PC-9 (cell line): ENCODE measurements around the gene ARHGAP22. TPM values are rescaled to one million over a fixed set of nuclear protein-coding genes. Genes with fewer than 3 reads are reported as not detected.

ENCODE experiments used
- BruUV-seq: library from RNA; stranded (reverse); fragments of 400-500 nt; replicated peaks from 2 replicates; lab custom pipeline; 2021; lab: Mats Ljungman, UMichigan
- CTCF ChIA-PET: fragments of 300-600 bp; sonication (Branson Sonifier 250); formaldehyde crosslinking; loops from one replicate; lab custom pipeline; 2022; ENCODE audit warnings: antibody characterized with exemption; lab: Charles Lee
- POLR2A ChIA-PET: fragments of 300-600 bp; sonication (Branson Sonifier 250); formaldehyde crosslinking; loops from one replicate; lab custom pipeline; 2022; ENCODE audit warnings: antibody characterized with exemption; ENCODE audit not compliant: unreplicated experiment; lab: Charles Lee
- DNase-seq, 2 experiments: peaks; one replicate each; pipeline versions ENCODE4 v3.0.0 to v3.0.0-alpha.2; 2015 to 2022; ENCODE audit warnings: mixed read lengths in 1 of 2
- H2AFZ ChIP-seq: fragments of 200-600 bp; sonication (generic); 2 replicates; pipeline ENCODE4 v1.8.1; 2017; ENCODE audit warnings: antibody characterized with exemption
- H3F3A ChIP-seq: fragments of 200-600 bp; sonication (generic); 2 replicates; pipeline ENCODE4 v1.8.1; 2017; ENCODE audit warnings: antibody characterized with exemption, mild to moderate bottlenecking, low read depth; ENCODE audit not compliant: insufficient read depth
- H3K27ac ChIP-seq: fragments of 200-600 bp; sonication (generic); 2 replicates; pipeline ENCODE4 v1.6.1; 2016; ENCODE audit warnings: mixed run types
- H3K27me3 ChIP-seq: fragments of 200-600 bp; sonication (generic); 2 replicates; pipeline ENCODE4 v1.6.1; 2016; ENCODE audit warnings: low read depth, mixed run types; ENCODE audit not compliant: insufficient read depth
- H3K36me3 ChIP-seq: fragments of 200-600 bp; sonication (generic); 2 replicates; pipeline ENCODE4 v1.6.1; 2016; ENCODE audit warnings: low read depth, mixed run types
- H3K4me1 ChIP-seq: fragments of 200-600 bp; sonication (generic); replicated peaks from 2 replicates; pipeline ENCODE4 v1.6.1; 2016; ENCODE audit warnings: mixed run types; ENCODE audit not compliant: insufficient read depth
- H3K4me2 ChIP-seq: fragments of 200-600 bp; sonication (generic); 2 replicates; pipeline ENCODE4 v1.6.1; 2017; ENCODE audit warnings: mixed run types
- H3K4me3 ChIP-seq: fragments of 200-600 bp; sonication (generic); 2 replicates; pipeline ENCODE4 v1.6.1; 2016; ENCODE audit warnings: mixed run types
- H3K79me2 ChIP-seq: fragments of 200-600 bp; sonication (generic); 2 replicates; pipeline ENCODE4 v1.6.1; 2017; ENCODE audit warnings: low read depth, mixed run types
- H3K9me2 ChIP-seq: fragments of 200-600 bp; sonication (generic); 2 replicates; pipeline ENCODE4 v1.8.1; 2017; ENCODE audit warnings: mild to moderate bottlenecking; ENCODE audit not compliant: insufficient read depth
- H3K9me3 ChIP-seq: fragments of 200-600 bp; sonication (generic); 2 replicates; pipeline ENCODE4 v1.8.1; 2016; ENCODE audit warnings: low read depth; ENCODE audit not compliant: insufficient read depth
- H4K20me1 ChIP-seq: fragments of 200-600 bp; sonication (generic); 2 replicates; pipeline ENCODE4 v1.8.1; 2017; ENCODE audit not compliant: insufficient read depth
- CTCF ChIP-seq: fragments of 200-600 bp; sonication (generic); conservative IDR thresholded peaks from 2 replicates; pipeline ENCODE4 v1.6.1; 2017; ENCODE audit warnings: mixed run types, antibody characterized with exemption, mild to moderate bottlenecking, moderate library complexity
- EZH2 ChIP-seq: fragments of 200-600 bp; sonication (generic); IDR thresholded peaks from 2 replicates; pipeline ENCODE4 v1.8.0; 2017; ENCODE audit warnings: antibody characterized with exemption, low read depth
- intact Hi-C: fragments of 100-400 bp; cut with micrococcal nuclease; formaldehyde crosslinking; loops from one replicate; pipeline ENCODE4 v1.10.0; 2022; ENCODE audit not compliant: unreplicated experiment
- total RNA-seq: library from RNA; stranded (reverse); gene quantifications from 2 replicates; pipeline ENCODE4 v1.2.3, GENCODE V29; 2021

Gene ARHGAP22
- total RNA-seq, 1 experiment from 2014 or later = 4.0 TPM

GRCh38 chr10:48640326-48640725, 35.5 kb upstream of the ARHGAP22 start:
- Histone ChIP-seq H3K4me1 (no peaks in the 10 kb centered on the region), H3K4me3 (no peak overlapping the region), H3K4me2 (no peak overlapping the region), H3F3A (no peaks in the 10 kb centered on the region), H4K20me1 (no peaks in the 10 kb centered on the region), H3K9me2 (no peaks in the 10 kb centered on the region), H2AFZ (no peak overlapping the region), H3K27me3 (no peaks in the 10 kb centered on the region), H3K36me3 (no peaks in the 10 kb centered on the region), H3K79me2 (no peaks in the 10 kb centered on the region), H3K9me3 (peaks cover 6% of the 10 kb centered on the region), H3K27ac (no peak overlapping the region)
- BruUV-seq = no TSS peak
- TF ChIP-seq CTCF (no peak), EZH2 (no peak)
- DNase-seq = no peak
- ChIA-PET CTCF (no interaction called here), POLR2A (no interaction called here)
- intact Hi-C loops = no loop called here

- Histone ChIP-seq H3K9me2 (no peaks in the 10 kb centered on the region), H4K20me1 (no peaks in the 10 kb centered on the region), H3K36me3 (no peaks in the 10 kb centered on the region), H3K79me2 (no peaks in the 10 kb centered on the region), H3F3A (no peaks in the 10 kb centered on the region), H3K4me3 (no peak overlapping the region), H3K9me3 (peaks cover 6% of the 10 kb centered on the region), H2AFZ (no peak overlapping the region), H3K27ac (no peak overlapping the region), H3K4me2 (no peak overlapping the region), H3K4me1 (no peaks in the 10 kb centered on the region), H3K27me3 (no peaks in the 10 kb centered on the region)
- TF ChIP-seq EZH2 (no peak), CTCF (no peak)
- CTCF ChIA-PET = no interaction called here
- no TSS peak for BruUV-seq
- POLR2A ChIA-PET = no interaction called here
- DNase-seq = no peak
- intact Hi-C loops = no loop called here
Measured at GRCh38 chr10:48639632-48640031, 34.8 kb upstream of the ARHGAP22 start.

- CTCF ChIA-PET = no interaction called here
Measured at GRCh38 chr10:48638739-48639527, 34.1 kb upstream of the ARHGAP22 start.

More at GRCh38 chr10:48638739-48639527, 34.1 kb upstream of the ARHGAP22 start:
- Histone ChIP-seq H2AFZ (no peak overlapping the region), H3K9me2 (no peaks in the 10 kb centered on the region), H3K4me1 (no peaks in the 10 kb centered on the region), H3K9me3 (peaks cover 6% of the 10 kb centered on the region), H4K20me1 (no peaks in the 10 kb centered on the region), H3K27ac (no peak overlapping the region), H3K27me3 (no peaks in the 10 kb centered on the region), H3K36me3 (no peaks in the 10 kb centered on the region), H3F3A (no peaks in the 10 kb centered on the region), H3K4me3 (no peak overlapping the region), H3K4me2 (no peak overlapping the region), H3K79me2 (no peaks in the 10 kb centered on the region)
- no peak for TF ChIP-seq CTCF
- no peak for TF ChIP-seq EZH2
- intact Hi-C loops = no loop called here
- POLR2A ChIA-PET = no interaction called here
- BruUV-seq = no TSS peak
- DNase-seq = no peak
